H1 (cell line): ENCODE measurements around the gene ENTPD8. TPM values are rescaled to one million over a fixed set of nuclear protein-coding genes. Genes with fewer than 3 reads are reported as not detected.
"Not testable (repeated sequence)": the region's sequence is repeated elsewhere in the genome, so short reads cannot be mapped to it uniquely, and the experiment has no call there.

ENCODE experiments used
- CTCF ChIA-PET: fragments of 300-600 bp; sonication (Branson Sonifier 250); formaldehyde crosslinking; loops from one replicate; lab custom pipeline; 2021; ENCODE audit not compliant: partially characterized antibody; lab: Charles Lee
- POLR2A ChIA-PET: fragments of 300-600 bp; sonication (Branson Sonifier 250); formaldehyde crosslinking; loops from one replicate; lab custom pipeline; 2021; ENCODE audit warnings: inconsistent platforms; ENCODE audit not compliant: partially characterized antibody; lab: Charles Lee
- DNase-seq, 2 experiments: peaks; one replicate each; pipeline versions ENCODE4 v3.0.0 to v3.0.0-alpha.2; 2010 to 2022; ENCODE audit warnings: low spot score in 2 of 2, low read depth in 1 of 2, mixed read lengths in 1 of 2
- FAIRE-seq: peaks from 2 replicates; lab custom pipeline; 2011; peaks lifted over from hg19 to GRCh38; lab: Jason Lieb, UNC
- H2AFZ ChIP-seq: 2 replicates; pipeline ENCODE4 v1.8.1; 2012; ENCODE audit warnings: low read length, inconsistent platforms
- H2AK5ac ChIP-seq: 2 replicates; pipeline ENCODE4 v1.6.1; 2013; ENCODE audit warnings: low read depth, low read length
- H2BK120ac ChIP-seq: replicated peaks from 2 replicates; pipeline ENCODE3; 2013; ENCODE audit warnings: low read depth, low read length, inconsistent platforms
- H2BK12ac ChIP-seq: 2 replicates; pipeline ENCODE4 v1.6.1; 2013; ENCODE audit warnings: low read depth, low read length
- H2BK15ac ChIP-seq: 2 replicates; pipeline ENCODE4 v1.6.1; 2013; ENCODE audit warnings: low read length
- H2BK20ac ChIP-seq: 2 replicates; pipeline ENCODE4 v1.6.1; 2013; ENCODE audit warnings: low read length
- H2BK5ac ChIP-seq: 2 replicates; pipeline ENCODE4 v1.6.1; 2013; ENCODE audit warnings: low read depth, low read length
- H3K14ac ChIP-seq: 2 replicates; pipeline ENCODE4 v1.6.1; 2013; ENCODE audit warnings: inconsistent platforms; ENCODE audit not compliant: insufficient read length
- H3K18ac ChIP-seq: 2 replicates; pipeline ENCODE4 v1.6.1; 2013; ENCODE audit warnings: low read length; ENCODE audit errors: extremely low read depth
- H3K23ac ChIP-seq: 2 replicates; pipeline ENCODE4 v1.6.1; 2013; ENCODE audit warnings: inconsistent platforms; ENCODE audit not compliant: insufficient read length
- H3K23me2 ChIP-seq: 2 replicates; pipeline ENCODE4 v1.6.1; 2013; ENCODE audit warnings: low read depth, low read length
- H3K27ac ChIP-seq: 2 replicates; pipeline ENCODE4 v1.6.1; 2011; ENCODE audit warnings: low read depth, low read length, inconsistent platforms
- H3K27me3 ChIP-seq, 4 experiments: replicated peaks in 1 of 4; 1 replicate in 1 of 4; 2 replicates in 3 of 4; pipeline versions ENCODE4 v1.6.1 to v1.8.1; 2011 to 2013; ENCODE audit warnings: low read length in 3 of 4, mild to moderate bottlenecking in 3 of 4, inconsistent platforms in 2 of 4, mixed read lengths in 2 of 4, moderate library complexity in 1 of 4; ENCODE audit not compliant: control insufficient read depth in 3 of 4, insufficient read depth in 3 of 4; ENCODE audit errors: extremely low read depth in 1 of 4
- H3K36me3 ChIP-seq, 4 experiments: 2 replicates each; pipeline versions ENCODE4 v1.6.1 to v1.8.1; 2011 to 2013; ENCODE audit warnings: mild to moderate bottlenecking in 4 of 4, low read length in 3 of 4, moderate library complexity in 2 of 4, control low read depth in 1 of 4, inconsistent platforms in 1 of 4; ENCODE audit not compliant: insufficient read depth in 4 of 4, control insufficient read depth in 2 of 4
- H3K4ac ChIP-seq: replicated peaks from 2 replicates; pipeline ENCODE3; 2013; ENCODE audit warnings: low read length, low read depth, mixed read lengths, inconsistent platforms; ENCODE audit not compliant: insufficient read length
- H3K4me1 ChIP-seq, 4 experiments: replicated peaks in 1 of 4; 1 replicate in 1 of 4; 2 replicates in 3 of 4; pipeline versions ENCODE4 v1.6.1 to v1.8.1; 2011 to 2013; ENCODE audit warnings: low read length in 3 of 4, inconsistent platforms in 2 of 4, mixed read lengths in 1 of 4; ENCODE audit not compliant: insufficient read depth in 4 of 4, control insufficient read depth in 3 of 4
- H3K4me2 ChIP-seq, 2 experiments: 2 replicates each; pipeline versions ENCODE4 v1.6.1 to v1.8.1; 2011 to 2013; ENCODE audit warnings: low read depth in 2 of 2, low read length in 2 of 2, control low read depth in 1 of 2, inconsistent platforms in 1 of 2, mild to moderate bottlenecking in 1 of 2; ENCODE audit not compliant: insufficient read depth in 1 of 2
- H3K4me3 ChIP-seq, 4 experiments: fragments of 200-600, 300-600 bp in 1 of 4; sonication (generic), shearing (Covaris generic), sonication (Bioruptor Twin) in 1 of 4; 2 replicates each; pipeline versions ENCODE4 v1.5.1 to v1.8.1; 2011 to 2016; ENCODE audit warnings: low read length in 4 of 4, low read depth in 3 of 4, control low read depth in 2 of 4, inconsistent platforms in 2 of 4, mild to moderate bottlenecking in 2 of 4, mixed read lengths in 1 of 4, moderate library complexity in 1 of 4; ENCODE audit not compliant: insufficient read depth in 2 of 4; ENCODE audit errors: extremely low read depth in 1 of 4
- H3K56ac ChIP-seq: replicated peaks from 2 replicates; pipeline ENCODE3; 2013; ENCODE audit warnings: low read depth, mild to moderate bottlenecking, mixed read lengths, low read length, inconsistent platforms; ENCODE audit not compliant: insufficient read length
- H3K79me1 ChIP-seq: 2 replicates; pipeline ENCODE4 v1.6.1; 2013; ENCODE audit warnings: low read depth, low read length, control low read depth
- H3K79me2 ChIP-seq, 2 experiments: 2 replicates each; pipeline versions ENCODE4 v1.6.1 to v1.8.1; 2012 to 2013; ENCODE audit warnings: low read length in 2 of 2, mild to moderate bottlenecking in 2 of 2, inconsistent platforms in 1 of 2; ENCODE audit not compliant: insufficient read depth in 2 of 2, control insufficient read depth in 1 of 2
- H3K9ac ChIP-seq, 4 experiments: replicated peaks in 1 of 4; 1 replicate in 1 of 4; 2 replicates in 3 of 4; pipeline versions ENCODE4 v1.6.1 to v1.8.1; 2011 to 2013; ENCODE audit warnings: low read depth in 3 of 4, low read length in 3 of 4, control low read depth in 2 of 4, mild to moderate bottlenecking in 2 of 4, moderate library complexity in 2 of 4, inconsistent platforms in 1 of 4; ENCODE audit errors: extremely low read depth in 1 of 4
- H3K9me3 ChIP-seq, 2 experiments: 2 replicates each; pipeline versions ENCODE4 v1.6.1 to v1.8.1; 2012 to 2013; ENCODE audit warnings: mild to moderate bottlenecking in 2 of 2, moderate library complexity in 2 of 2, control low read depth in 1 of 2, inconsistent platforms in 1 of 2, low read depth in 1 of 2, low read length in 1 of 2, mixed read lengths in 1 of 2; ENCODE audit not compliant: insufficient read depth in 2 of 2
- H4K20me1 ChIP-seq, 2 experiments: replicated peaks in 1 of 2; 2 replicates each; pipeline versions ENCODE3 to v1.8.1; 2011 to 2013; ENCODE audit warnings: inconsistent platforms in 2 of 2, low read length in 2 of 2, mild to moderate bottlenecking in 1 of 2; ENCODE audit not compliant: insufficient read depth in 2 of 2, control insufficient read depth in 1 of 2
- H4K5ac ChIP-seq: 2 replicates; pipeline ENCODE4 v1.6.1; 2013; ENCODE audit warnings: low read length, low read depth, mixed read lengths, inconsistent platforms; ENCODE audit not compliant: insufficient read length
- H4K8ac ChIP-seq: 2 replicates; pipeline ENCODE4 v1.8.0; 2013; ENCODE audit warnings: mild to moderate bottlenecking, moderate library complexity, low read length, inconsistent platforms; ENCODE audit not compliant: insufficient read depth; ENCODE audit errors: extremely low read depth
- H4K91ac ChIP-seq: replicated peaks from 2 replicates; pipeline ENCODE3; 2013; ENCODE audit warnings: low read length, mixed read lengths, inconsistent platforms; ENCODE audit not compliant: insufficient read length
- WGBS, 2 experiments: shearing (Covaris generic) in 1 of 2; methylation state at CpG; one replicate each; pipeline versions ENCODE4 v1.1.6 to v1.1.7; 2013 to 2015; ENCODE audit warnings: low lambda C conversion rate in 2 of 2, mixed read lengths in 2 of 2, inconsistent platforms in 1 of 2, low coverage in 1 of 2, missing lambda C conversion rate in 1 of 2; ENCODE audit not compliant: insufficient replicate concordance in 2 of 2, insufficient coverage in 1 of 2, insufficient read length in 1 of 2; ENCODE audit errors: extremely low coverage in 1 of 2, missing lambda C conversion rate in 1 of 2; 5-methylcytosine and 5-hydroxymethylcytosine counted together
- polyA plus RNA-seq, 7 experiments: library from polyadenylated mRNA; depleted of rRNA in 3 of 7; stranded (reverse) in 5 of 7; unstranded in 2 of 7; fragments of >200 nt in 5 of 7; fragments of 200-250 nt in 2 of 7; gene quantifications; 1 replicate in 5 of 7; 2 replicates in 1 of 7; 4 replicates in 1 of 7; pipeline versions ENCODE4 v1.2.1 to v1.2.3, GENCODE V29; 2011 to 2013; ENCODE audit warnings: missing spikeins in 2 of 7, mixed read lengths in 2 of 7
- total RNA-seq: library from RNA; stranded (reverse); fragmentation: NEBNext Ultra II Directional; extraction: Animal tissue kit (Norgen Biotek cat#: 25700); gene quantifications from 2 replicates; pipeline ENCODE4 v1.2.1, GENCODE V29; 2021

ENTPD8 gene
- total and polyA plus RNA-seq, 2 of the 8 experiments (the other 6 are each of a cell fraction or from before 2014, with no cell fraction given), result 0.48 to 0.51 TPM

GRCh38 chr9:137466389-137467085 lies 25.4 kb upstream of the ENTPD8 start:
- H2BK20ac ChIP-seq, H3K79me2 ChIP-seq, H4K91ac ChIP-seq, H4K8ac ChIP-seq, H2BK12ac ChIP-seq, H3K9me3 ChIP-seq, H3K23ac ChIP-seq, H3K79me1 ChIP-seq, H3K4me2 ChIP-seq, H3K14ac ChIP-seq, H3K4me1 ChIP-seq, H2BK15ac ChIP-seq, H2AK5ac ChIP-seq, H3K4me3 ChIP-seq, H2BK5ac ChIP-seq, FAIRE-seq, H3K18ac ChIP-seq, H3K56ac ChIP-seq, H3K27ac ChIP-seq, H3K36me3 ChIP-seq, DNase-seq, H2AFZ ChIP-seq, H3K23me2 ChIP-seq, H4K20me1 ChIP-seq, H3K4ac ChIP-seq, CTCF ChIA-PET, H4K5ac ChIP-seq, H2BK120ac ChIP-seq, H3K9ac ChIP-seq: not testable (repeated sequence)
- POLR2A ChIA-PET, result interaction anchor here (0.6 kb wide), 1 partner anchor 17 kb away, joined by 3 read pairs; no protein-coding TSS in a partner anchor
- H3K27me3 ChIP-seq, result peaks cover 0 to 14% (median 9%) of the 10 kb centered on the region in 4 experiments; a peak in 5 of 7 replicates
- 91% methylated on average over 35 of the region's 35 CpGs; no CpG with 5 or more reads in 1 of the 2 experiments for WGBS, 2 experiments
